ENCODE measurements around the gene OR2C3.

DNA sequence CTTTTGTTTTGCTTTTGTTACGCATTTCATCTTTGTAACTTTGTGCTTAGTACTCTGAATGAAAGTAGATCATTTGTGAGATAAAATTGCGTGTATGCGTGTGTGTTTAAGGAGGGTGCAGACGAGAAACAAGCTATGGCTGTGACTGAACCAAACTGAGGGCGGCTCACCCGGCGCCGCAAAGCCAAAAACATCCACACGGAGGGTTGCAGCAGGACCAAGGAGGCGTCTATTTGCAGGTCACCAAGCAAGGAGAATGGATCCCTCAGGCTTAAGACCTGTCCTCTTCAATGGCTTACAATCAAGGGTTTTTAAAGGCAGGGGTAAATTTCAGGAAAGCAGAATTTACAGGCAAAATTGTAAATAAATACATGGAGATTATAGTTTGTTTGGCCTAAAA, 25.5 kb upstream of the OR2C3 start:
- TF ChIP-seq, protein P1, sequence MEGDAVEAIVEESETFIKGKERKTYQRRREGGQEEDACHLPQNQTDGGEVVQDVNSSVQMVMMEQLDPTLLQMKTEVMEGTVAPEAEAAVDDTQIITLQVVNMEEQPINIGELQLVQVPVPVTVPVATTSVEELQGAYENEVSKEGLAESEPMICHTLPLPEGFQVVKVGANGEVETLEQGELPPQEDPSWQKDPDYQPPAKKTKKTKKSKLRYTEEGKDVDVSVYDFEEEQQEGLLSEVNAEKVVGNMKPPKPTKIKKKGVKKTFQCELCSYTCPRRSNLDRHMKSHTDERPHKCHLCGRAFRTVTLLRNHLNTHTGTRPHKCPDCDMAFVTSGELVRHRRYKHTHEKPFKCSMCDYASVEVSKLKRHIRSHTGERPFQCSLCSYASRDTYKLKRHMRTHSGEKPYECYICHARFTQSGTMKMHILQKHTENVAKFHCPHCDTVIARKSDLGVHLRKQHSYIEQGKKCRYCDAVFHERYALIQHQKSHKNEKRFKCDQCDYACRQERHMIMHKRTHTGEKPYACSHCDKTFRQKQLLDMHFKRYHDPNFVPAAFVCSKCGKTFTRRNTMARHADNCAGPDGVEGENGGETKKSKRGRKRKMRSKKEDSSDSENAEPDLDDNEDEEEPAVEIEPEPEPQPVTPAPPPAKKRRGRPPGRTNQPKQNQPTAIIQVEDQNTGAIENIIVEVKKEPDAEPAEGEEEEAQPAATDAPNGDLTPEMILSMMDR (IDR thresholded peaks at IDR 0.05; ENCODE audit: insufficient read depth, low read length, poor library complexity, severe bottlenecking): no peak
- TF ChIP-seq EZH2phosphoT487 (conservative IDR thresholded peaks at IDR 0.05; ENCODE audit: low read length): no peak

All from SU-DHL-6 (cell line).